IPS DF 4.7 (cell line): Measurements from ENCODE around the gene PARD3B.

Experiments used
- DNase-seq: peaks from one replicate; pipeline ENCODE4 v3.0.0-alpha.2; 2013; ENCODE audit warnings: low spot score; ENCODE audit errors: extremely low read depth

PARD3B gene

DNA sequence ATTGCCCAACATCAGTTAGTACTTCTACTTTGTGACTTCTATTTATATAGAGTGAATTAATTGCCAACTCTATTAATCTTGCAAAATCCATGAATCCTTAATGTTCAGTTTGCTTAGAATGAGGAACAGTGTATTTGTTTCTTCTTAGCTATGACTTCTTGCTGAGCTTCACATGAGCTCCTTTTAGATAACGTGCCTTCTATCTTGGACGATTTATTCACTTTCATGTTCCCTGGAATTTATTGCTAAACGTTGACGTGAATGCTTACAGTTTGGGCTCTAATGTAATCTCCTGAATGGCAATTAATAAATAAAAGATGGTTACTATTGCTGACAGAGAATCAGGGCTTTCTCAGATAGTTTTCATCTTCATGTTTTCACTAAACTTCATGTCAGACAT, 752.6 kb downstream of the PARD3B start:
- no peak for DNase-seq

DNA sequence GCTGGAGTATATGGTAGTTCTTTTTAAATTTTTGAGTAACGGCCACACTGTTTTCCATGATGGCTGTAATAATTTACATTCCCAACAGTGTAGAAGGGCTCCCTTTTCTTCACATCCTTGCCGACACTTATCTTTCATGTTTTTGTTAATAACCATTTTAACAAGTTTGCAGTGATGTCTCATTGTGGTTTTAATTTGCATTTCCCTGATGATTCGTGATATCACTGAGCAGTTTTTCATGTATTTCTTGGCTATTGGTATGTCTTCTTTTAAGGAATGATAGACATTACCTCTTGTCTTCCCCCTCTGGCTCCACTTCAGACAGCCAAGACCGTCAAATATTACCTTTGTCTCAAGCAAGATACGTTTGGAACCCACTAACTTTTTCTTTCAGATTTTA, 765.9 kb downstream of the PARD3B start:
- DNase-seq, result no peak

DNA sequence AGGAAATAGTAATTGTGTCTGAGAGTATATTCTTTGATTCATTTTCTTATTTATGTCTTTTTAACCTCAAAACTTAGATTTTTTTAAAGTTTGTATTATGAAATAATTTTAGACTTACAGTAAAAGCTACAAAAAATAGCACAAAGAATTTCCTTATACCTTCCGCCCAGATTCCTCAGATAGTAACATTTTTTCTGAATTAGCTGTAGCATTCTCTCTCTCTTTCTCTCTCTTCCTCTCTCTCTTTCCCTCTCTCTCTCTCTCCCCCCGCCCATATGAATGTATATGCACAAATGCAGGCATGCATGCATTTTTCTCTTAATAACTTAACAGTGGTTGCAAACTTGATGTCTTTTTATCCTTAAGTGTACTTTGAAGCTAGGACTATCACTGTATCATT, 776.0 kb downstream of the PARD3B start:
- DNase-seq, result no peak

DNA sequence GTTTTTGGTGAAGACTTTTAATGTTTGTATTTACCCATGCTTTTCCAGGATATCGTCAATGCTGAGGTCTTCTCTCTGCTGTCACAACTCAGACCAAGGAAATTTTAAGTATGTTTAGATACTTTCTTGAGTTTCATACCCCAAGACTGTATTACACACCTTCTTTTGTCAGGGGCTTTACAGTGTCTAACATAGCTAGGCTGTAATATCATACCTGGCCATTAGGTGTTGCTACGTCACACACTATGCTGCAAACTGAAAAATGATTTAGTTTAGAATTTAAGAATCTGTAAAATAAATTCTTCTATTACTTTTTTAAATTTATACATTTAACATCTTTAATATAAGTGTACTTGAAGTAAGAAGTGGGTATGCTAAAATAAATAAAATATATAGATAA, 778.7 kb downstream of the PARD3B start:
- no peak for DNase-seq

DNA sequence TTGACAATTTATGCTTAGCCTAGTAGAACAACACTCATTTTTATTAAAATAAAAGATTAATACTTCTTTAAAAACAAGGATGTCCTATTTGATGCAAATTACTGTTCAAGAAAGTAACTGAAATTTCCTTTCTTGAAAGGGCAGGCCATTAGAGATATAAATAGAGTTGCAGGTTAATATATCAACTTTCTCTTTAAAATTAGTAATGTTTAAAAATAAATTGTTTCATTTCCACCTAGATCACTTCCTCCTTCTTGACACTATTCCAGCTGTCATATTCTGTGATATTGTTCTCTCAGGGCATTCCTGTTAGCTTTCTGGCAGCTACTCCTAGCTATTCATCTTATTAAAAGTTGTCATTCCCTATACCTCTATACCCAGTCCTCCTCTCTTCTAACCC, 779.1 kb downstream of the PARD3B start:
- no peak for DNase-seq

DNA sequence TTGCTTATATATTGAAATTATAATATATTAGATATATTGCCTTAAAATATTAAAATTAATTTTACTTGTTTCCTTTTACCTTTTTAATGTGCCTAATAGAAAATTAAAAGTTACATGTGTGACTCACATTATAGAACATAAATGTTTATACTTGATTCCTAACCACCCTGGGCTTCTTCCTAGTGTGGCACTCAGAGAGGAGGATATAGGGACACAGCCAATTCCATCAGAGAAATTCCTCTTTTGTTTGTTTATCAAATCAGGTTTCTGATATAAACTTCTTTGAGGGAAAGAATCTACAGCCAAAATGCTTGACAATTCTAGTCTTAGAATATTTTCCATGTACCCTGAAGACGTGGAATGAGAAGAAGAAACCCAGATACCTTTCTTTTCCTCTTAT, 788.1 kb downstream of the PARD3B start:
- DNase-seq, result no peak

DNA sequence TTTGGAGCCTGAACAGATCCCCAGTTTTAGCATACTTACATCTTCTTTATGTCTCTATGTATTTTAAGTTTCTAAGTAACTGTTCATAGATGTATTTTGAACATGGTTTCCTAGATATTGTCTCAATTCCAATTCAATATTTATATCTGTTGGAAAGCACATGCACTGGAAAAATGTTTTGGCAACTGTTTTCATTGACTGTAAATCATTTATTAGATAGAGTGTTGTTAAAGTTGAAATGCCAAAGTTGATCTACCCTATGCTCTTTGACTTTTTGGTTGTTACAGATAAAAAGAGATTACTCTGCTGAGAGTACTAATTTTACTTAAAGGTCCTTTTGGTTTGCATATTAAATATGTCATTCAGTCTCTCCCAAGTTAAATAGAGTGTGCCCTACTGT, 792.0 kb downstream of the PARD3B start:
- DNase-seq, result no peak

DNA sequence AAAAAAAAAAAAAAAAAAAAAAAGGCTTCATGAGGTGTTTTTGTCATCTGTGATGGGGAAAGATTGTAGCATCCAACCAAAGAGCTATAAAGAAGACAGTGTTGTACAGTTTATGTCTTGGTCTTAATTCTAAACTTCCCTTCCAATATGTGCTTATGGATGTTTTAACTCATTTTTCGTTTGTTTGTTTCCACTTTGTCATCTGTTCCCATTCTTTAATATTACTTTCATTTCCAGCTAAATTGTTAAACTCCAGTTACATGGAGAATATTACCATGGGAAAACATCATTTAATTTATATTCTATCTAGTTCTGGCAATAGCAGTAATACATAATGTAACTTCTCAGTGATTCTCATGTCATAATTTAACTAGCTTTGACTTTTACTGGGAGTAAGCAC, 792.9 kb downstream of the PARD3B start:
- no peak for DNase-seq

DNA sequence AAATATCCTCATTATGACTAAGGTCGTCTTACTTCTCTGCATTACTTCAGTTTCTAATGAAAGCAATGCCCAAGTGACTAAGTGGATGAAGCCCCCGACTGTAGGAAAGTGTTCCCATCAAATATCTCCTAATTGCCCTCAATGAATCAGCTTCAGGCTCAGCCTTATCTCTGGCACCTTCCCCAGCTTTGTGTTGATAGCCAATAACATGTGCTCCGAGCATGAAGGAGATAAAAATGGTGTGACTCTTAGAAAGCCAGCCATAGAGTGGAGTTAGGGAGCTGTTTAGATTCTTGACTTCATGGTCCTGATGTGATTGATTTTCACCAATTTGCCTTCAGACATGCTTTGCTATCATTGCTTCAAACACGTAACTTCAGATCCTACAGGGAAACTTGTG, 797.8 kb downstream of the PARD3B start:
- no peak for DNase-seq

DNA sequence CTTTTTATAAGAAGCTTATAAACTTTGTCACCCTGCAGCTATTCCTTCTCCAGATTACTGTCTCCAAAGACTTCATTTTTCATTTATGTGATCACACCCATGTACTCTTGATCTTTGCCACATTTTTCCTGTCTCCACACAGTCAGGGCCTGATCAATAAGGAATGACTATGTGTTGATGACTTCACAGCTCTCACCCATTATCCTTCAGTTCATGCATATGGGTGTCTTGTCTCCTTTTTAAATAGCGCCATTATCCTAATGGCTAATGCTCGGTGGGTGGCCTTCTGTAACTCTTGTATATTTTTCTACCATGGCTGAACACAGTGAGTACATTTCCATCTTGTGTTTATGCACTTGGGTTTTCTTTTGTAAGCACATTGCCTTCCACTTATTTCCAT, 801.4 kb downstream of the PARD3B start:
- no peak for DNase-seq

DNA sequence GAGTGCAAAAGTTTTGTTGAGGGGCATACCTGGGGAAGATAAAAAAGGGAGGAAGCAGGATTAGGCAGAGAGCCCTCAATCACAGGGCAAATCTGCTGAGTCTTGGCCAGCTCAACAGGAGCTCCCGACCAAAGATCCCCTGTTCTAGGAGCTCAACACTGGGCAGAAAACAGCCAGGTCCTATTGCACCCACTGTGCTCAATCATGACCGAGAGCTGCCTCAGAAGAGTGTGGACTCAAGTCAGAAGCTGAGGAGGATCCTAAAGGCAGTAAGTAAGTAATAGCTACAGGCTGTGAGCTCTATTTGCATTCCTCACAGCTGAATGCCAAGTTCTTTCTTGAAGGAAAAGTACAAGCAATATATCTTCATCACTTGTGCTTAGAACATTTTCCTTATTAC, 802.6 kb downstream of the PARD3B start:
- no peak for DNase-seq

DNA sequence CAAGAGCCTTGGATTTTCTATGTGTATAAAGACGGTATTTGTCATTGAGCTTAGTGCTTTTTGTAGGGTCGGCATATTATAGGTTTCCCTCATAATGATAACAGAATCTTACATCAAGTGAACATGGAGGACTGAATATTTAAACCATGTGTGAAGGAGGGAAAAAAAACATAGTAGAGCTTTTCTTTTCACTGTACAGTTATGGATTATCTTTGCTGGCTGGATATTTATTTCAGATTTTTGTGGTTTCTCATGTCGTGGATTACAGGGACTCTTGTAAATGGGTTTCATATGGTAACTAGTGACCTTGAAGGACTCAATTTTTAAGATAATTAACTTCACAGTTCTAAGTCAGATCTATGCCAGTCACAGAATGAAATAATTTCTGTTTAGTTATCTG, 806.8 kb downstream of the PARD3B start:
- no peak for DNase-seq

DNA sequence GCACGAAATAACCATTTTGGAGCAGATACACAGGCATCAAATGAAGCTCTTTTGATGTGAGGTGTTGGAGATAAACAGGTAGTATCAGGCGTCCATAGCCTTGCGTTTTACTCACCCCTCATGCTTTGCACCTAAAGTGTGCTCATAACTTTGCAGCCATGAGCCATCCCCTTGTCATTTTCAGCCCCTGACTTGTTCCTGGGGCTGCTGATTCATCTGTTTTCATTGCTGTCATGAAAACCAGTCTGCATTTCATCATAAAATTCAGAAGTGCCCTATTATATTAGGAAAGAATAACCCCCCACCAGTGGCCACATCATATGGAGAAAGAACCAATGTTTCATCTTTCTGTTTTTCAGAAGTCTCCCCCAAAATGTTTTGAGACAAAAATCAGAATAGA, 807.3 kb downstream of the PARD3B start:
- no peak for DNase-seq

DNA sequence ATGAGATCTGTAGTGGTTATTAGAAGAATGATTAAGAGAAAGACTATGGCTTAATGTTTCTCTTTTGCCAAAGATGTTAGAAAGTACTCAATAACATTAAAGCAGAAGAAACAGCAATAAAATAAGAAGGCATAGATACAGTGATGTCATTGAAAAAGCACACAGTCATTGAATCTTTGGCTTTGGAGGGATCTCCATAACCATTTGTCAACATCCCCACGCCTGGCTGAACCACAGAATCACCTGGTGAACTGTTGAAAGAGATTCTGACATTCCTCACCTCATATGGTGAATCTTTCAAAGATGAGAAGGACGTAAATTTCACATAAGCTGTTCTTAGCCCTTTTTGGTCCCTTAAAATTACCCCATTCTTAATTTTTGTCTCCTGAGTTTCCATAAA, 812.5 kb downstream of the PARD3B start:
- DNase-seq, result no peak

DNA sequence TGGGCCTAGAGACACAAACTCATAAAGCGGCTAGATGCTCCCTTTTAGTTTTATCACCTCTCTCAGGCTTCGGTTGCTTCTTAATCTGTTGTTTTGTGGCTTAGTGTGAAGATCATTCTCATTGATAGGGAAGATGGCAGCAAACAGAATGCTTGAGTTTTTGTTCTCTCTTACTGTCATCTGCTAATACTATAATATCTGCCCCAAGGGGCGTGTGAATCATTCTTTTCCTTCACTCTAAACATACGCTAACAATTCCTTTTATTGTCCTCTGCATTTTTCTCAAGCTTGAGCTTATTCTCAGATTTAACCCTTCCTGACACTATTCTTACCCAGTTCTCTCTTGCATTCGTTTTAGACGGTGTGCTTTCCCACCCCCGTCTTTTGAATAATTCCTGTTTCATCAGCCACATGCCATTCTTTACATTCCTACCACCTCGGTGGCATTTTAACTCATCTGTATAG, 813.1 kb downstream of the PARD3B start:
- DNase-seq, result no peak

DNA sequence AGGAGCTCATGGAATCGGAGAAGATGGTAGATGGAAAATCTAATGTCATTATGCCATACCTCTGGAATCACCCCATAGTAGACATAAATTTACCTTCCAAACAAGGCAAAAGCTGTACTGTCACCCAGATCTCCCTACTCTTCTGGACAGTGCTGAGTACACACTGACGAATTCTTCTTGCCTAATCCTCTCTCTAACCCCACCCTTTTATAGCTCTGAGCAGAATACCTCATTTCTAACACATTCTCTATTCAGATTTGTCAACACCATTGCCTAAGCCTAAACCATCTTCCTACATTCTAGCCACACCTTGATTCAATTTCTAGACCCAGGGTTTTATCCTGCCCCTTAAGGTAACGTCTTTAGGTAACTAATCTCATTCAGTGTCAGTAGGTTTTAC, 816.0 kb downstream of the PARD3B start:
- no peak for DNase-seq

DNA sequence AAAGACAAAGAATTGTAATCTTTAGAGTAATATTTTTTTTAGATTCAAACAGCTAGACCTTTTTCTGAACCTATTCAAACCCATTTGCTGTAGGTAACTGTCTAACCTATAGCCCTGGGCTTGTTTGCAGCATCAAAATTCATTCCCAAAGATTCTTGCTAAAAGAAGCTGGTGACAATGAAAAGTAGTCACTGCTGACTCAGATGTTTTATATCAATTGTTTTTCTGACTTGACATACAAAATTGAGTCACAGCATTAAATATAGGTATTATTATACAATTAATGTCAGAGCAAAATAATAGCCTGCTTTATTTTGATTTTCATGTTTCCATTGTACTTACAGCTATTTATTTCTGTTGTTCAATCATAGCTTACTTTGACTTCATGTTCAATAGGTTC, 816.7 kb downstream of the PARD3B start:
- no peak for DNase-seq

DNA sequence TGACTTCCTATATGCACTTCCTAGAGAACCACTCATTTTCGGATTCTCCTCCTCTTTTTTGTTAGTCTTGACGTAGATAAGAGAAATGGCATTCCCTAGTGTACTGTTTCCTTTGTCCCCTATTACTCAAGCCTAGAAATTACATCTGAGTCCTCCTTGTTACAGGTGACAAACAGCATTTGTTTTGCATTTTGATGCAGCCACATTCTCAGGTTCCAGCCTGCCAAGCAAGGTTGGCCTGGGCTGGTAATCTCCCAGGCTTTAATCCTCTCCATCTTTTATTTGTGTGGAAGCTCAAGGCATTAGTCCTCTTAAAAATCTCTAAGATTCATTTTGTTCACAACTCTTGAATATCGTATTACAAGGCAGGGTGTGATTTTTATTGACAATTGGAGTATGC, 819.0 kb downstream of the PARD3B start:
- DNase-seq, result no peak

DNA sequence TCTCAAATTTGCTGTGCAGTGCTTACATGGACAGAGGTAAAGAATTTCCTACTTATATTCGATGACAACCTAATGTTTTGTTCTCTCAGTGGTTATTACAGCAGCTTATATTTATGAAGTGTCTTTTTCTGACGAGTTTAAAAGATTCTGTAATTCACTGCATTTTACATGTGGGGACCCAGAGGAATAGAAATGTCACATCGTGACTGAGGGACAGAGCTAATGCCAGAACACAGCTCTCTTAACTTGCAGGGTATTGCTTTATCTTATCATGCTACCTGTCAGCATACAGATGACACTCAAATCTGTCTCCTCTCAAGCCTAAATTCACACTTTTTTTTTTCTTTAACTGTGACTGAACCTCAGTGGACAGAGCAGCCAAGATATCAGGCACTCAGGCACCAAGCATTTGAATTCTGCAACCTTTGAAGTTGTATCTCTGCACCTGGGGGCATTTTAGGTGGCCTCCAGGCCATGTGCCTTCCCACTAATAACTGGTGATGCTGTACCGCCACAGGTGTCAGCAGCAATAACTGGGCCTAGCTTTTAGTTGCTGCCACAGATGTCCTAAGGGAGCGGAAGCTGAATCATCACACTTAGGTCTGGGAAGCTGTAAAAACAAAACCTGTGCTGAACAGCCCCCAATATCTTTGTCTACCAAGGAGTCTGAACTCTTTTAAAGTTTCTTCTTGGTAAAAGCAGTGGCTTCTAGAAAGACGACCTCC, 821.2 kb downstream of the PARD3B start:
- no peak for DNase-seq

DNA sequence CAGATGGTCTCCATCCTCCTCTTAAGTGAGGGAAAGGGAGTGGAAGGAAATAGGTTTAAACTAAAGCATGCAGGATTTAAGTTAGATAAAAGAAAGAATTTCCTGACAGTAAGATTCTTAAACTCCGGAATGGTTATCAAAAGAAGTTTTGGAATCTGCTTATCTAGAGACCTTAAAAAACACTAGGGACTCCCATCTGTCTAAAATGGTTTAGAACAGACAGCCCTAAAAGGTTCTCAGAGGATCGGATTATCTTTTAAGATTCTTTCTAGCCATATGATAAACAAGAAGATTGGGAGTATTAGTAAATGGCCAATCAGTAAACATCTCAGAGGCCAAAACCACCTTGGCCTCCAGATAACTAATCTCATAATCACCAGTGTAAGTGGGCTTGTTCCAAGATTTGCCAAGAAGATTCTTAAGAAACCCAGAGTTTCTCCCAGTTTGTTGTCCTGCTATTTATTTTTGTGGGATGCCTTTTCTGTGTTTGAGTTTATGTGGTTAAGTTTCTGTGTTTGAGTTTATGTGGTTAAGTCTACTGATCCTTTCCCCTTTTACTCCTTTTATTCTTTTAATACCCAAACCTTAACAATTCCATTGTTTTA, 822.2 kb downstream of the PARD3B start:
- no peak for DNase-seq

DNA sequence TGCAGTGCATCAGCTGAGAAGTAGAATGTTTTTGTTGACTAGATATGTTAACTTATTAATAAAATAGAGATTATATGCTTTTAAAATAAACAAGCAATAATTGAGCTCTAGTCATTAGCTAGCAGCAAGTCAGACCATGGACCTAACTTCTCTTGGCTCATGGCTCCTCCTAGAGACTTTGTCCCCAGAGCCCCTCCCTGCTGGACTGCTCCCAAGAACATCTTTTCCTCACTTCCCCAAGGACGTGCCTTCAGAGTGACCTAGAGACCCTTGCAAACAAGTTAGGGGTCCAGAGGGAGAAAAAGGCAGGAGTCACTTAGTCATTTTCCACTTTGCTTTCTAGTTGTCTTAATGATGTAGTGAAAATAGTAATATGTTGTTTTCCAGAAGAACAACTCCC, 824.5 kb downstream of the PARD3B start:
- DNase-seq, result no peak

DNA sequence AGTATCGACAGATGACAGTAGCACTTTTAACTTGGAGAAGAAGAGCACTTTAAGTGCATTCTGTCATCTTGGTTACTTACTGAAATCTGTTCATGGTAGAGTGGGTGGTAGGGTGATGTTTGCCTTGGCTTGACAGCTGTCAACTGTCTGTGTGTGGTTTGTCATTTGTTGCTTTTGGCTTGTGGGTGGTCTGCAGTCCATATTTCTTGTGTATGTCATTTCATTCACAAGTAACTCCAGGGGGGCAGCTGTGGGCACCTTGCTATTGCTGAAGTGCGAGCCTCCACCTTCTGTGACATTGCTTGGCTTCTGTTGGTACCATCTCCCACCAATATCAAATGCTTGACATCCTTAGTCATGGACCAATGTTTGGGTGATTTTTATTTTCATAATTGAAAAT, 825.5 kb downstream of the PARD3B start:
- DNase-seq, result no peak

DNA sequence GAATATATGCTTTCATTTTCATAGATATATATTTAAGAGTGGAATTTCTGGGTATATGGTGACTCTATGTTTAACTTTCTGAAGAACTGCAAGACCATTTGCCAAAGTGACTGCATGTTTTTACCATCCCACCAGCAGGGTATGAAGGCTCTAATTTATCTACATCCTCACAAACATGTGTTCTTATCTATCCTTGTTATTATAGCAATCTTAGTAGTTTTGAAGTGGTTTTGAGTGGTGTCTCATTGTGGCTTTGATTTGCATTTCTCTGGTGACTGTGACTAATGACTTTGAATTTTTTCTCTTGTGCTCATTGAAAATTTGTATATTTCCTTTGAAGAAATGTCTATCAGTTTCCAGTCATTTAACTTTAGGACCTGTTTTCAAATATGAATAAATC, 826.9 kb downstream of the PARD3B start:
- no peak for DNase-seq
